Neural cell (in vitro differentiated cells): ENCODE data around the gene PPIAL4G. TPM values are rescaled to one million over a fixed set of nuclear protein-coding genes. Genes with fewer than 3 reads are reported as not detected.
"Not testable (repeated sequence)": the region's sequence is repeated elsewhere in the genome, so short reads cannot be mapped to it uniquely, and the experiment has no call there.

Source experiments
- H2AFZ ChIP-seq: fragments of 200-600, 300-800 bp; sonication (generic), shearing (Covaris generic); 2 replicates; pipeline ENCODE4 v1.6.0; 2014; ENCODE audit warnings: low read depth, mild to moderate bottlenecking, antibody characterized with exemption, low read length, moderate library complexity
- H3F3A ChIP-seq: fragments of 200-600 bp; shearing (Covaris generic); 2 replicates; pipeline ENCODE4 v1.6.1; 2016; ENCODE audit warnings: mild to moderate bottlenecking, moderate library complexity, mixed read lengths, antibody characterized with exemption, low read length; ENCODE audit not compliant: insufficient read depth, poor library complexity, severe bottlenecking
- H3K27ac ChIP-seq: fragments of 200-600, 300-800 bp; sonication (generic), shearing (Covaris generic); 2 replicates; pipeline ENCODE4 v1.5.1; 2014; ENCODE audit warnings: mild to moderate bottlenecking, low read length, moderate library complexity
- H3K27me3 ChIP-seq: fragments of 300-800, 200-600 bp; sonication (generic), shearing (Covaris generic); 2 replicates; pipeline ENCODE4 v1.6.0; 2014; ENCODE audit warnings: mild to moderate bottlenecking, low read depth, low read length, moderate library complexity; ENCODE audit not compliant: insufficient read depth
- H3K36me3 ChIP-seq: fragments of 300-800, 200-600 bp; sonication (generic), shearing (Covaris generic); 2 replicates; pipeline ENCODE4 v1.5.1; 2014; ENCODE audit warnings: mild to moderate bottlenecking, antibody characterized with exemption, low read length, moderate library complexity; ENCODE audit not compliant: insufficient read depth
- H3K4me2 ChIP-seq: fragments of 300-800, 200-600 bp; sonication (generic), shearing (Covaris generic); 2 replicates; pipeline ENCODE4 v1.6.0; 2014; ENCODE audit warnings: mild to moderate bottlenecking, low read length
- H3K4me3 ChIP-seq: fragments of 300-800, 200-600 bp; sonication (generic), shearing (Covaris generic); 2 replicates; pipeline ENCODE4 v1.5.1; 2014; ENCODE audit warnings: mild to moderate bottlenecking, low read length, moderate library complexity
- H3K79me2 ChIP-seq: fragments of 200-600 bp; shearing (Covaris generic); replicated peaks from 2 replicates; pipeline ENCODE4 v1.6.0; 2014; ENCODE audit warnings: mild to moderate bottlenecking, low read length, moderate library complexity; ENCODE audit not compliant: insufficient read depth
- H3K9ac ChIP-seq: fragments of 300-800, 200-600 bp; sonication (generic), shearing (Covaris generic); 2 replicates; pipeline ENCODE4 v1.6.1; 2016; ENCODE audit warnings: mild to moderate bottlenecking, low read length, mixed read lengths
- H3K9me2 ChIP-seq: fragments of 200-600 bp; shearing (Covaris generic); 2 replicates; pipeline ENCODE4 v1.6.1; 2016; ENCODE audit warnings: mild to moderate bottlenecking, low read length, mixed read lengths; ENCODE audit not compliant: insufficient read depth
- H3K9me3 ChIP-seq: fragments of 200-600, 300-800 bp; sonication (generic), shearing (Covaris generic); 2 replicates; pipeline ENCODE4 v1.6.1; 2016; ENCODE audit warnings: mild to moderate bottlenecking, mixed run types, low read length, moderate library complexity, mixed read lengths
- H4K20me1 ChIP-seq: fragments of 200-600 bp; shearing (Covaris generic); 2 replicates; pipeline ENCODE4 v1.6.1; 2016; ENCODE audit warnings: mild to moderate bottlenecking, mixed run types; ENCODE audit not compliant: insufficient read depth
- polyA minus RNA-seq: library from RNA; depleted of rRNA, polyadenylated mRNA; stranded (reverse); fragments of >200 nt; gene quantifications from 2 replicates; pipeline ENCODE4 v1.2.3, GENCODE V29; 2014
- polyA plus RNA-seq: library from polyadenylated mRNA; depleted of rRNA; stranded (reverse); fragments of >200 nt; gene quantifications from 2 replicates; pipeline ENCODE4 v1.2.3, GENCODE V29; 2014

The PPIAL4G gene
- polyA plus RNA-seq (not detected in 2 replicates), polyA minus RNA-seq (0.24 and 0.35 TPM in 2 replicates)

DNA sequence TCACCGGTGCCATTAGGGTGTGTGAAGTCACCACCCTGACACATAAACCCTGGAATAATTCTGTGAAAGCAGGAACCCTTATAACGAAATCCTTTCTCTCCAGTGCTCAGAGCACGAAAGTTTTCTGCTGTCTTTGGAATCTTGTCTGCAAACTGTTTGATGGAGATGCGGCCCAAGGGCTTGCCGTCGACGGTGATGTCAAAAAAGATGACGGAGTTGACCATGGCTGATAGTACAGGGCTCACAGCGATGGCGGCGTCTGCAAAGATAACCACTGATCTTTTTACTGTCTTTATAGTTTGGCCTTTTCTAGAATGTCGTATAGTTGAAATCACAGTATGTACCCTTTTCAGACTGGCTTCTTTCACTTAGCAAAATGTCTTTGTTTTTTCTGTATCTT lies at the start of gene PPIAL4G:
PPIAL4G (minus strand) TSS at position 274 of the 400 bp plus-strand sequence; CDS start at position 224, 50 bp downstream.
- H3K27ac ChIP-seq, H3K36me3 ChIP-seq, H3K79me2 ChIP-seq, H3K9me3 ChIP-seq, H4K20me1 ChIP-seq, H3F3A ChIP-seq, H3K4me2 ChIP-seq, H3K27me3 ChIP-seq, H3K9ac ChIP-seq, H3K4me3 ChIP-seq, H3K9me2 ChIP-seq, H2AFZ ChIP-seq: not testable (repeated sequence)

DNA sequence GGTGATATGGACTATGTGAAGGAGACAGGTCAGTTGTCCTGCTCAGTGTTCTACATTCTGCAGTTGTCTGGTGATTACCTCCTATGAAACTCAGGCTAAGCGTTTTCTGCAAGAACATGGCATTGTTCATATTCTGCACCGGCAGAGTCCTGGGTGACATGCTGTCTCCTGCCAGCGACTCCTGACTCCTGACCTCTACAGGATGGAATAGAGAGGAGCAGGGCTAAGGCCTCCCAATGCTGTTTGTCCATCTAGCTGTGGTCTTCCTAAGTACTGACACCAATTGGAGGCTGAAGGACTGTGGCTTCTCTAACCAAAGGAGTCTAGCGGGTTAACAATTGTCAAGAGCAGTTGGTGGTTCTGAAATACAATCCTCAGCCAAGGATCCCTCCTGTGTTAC lies 49.1 kb upstream of the PPIAL4G start:
- not testable (repeated sequence) for H2AFZ ChIP-seq, H3K4me3 ChIP-seq

DNA sequence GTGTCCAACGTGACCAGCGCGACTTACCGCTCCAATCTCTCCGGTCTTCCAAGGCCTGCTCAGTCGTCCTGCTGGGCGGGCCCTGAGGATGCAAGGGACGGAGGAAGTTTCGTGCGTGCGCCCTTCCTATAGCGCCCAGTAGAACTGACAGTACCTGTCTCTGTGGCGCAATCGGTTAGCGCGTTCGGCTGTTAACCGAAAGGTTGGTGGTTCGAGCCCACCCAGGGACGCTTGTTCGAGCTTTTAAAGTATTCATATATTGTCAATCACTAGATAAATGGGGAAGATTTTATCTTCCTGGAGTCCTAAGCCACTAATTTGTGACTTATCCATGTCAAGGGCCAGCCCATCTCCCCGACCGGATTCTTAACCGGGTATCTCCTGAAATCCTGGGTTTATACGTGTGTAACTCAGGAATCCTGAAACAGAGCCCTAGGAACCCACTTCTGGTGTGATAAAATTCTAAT lies 46.0 kb upstream of the PPIAL4G start:
- H3K4me3 ChIP-seq = peak overlapping the region; percentile 48
- not testable (repeated sequence) for H2AFZ ChIP-seq, H3K4me2 ChIP-seq

More for the DNA sequence above, 49.1 kb upstream of the PPIAL4G start:
- H3K27me3 ChIP-seq, H4K20me1 ChIP-seq, H3K4me2 ChIP-seq, H3K36me3 ChIP-seq, H3K9me2 ChIP-seq, H3K9me3 ChIP-seq, H3K27ac ChIP-seq, H3K9ac ChIP-seq, H3F3A ChIP-seq, H3K79me2 ChIP-seq: not testable (repeated sequence)

DNA sequence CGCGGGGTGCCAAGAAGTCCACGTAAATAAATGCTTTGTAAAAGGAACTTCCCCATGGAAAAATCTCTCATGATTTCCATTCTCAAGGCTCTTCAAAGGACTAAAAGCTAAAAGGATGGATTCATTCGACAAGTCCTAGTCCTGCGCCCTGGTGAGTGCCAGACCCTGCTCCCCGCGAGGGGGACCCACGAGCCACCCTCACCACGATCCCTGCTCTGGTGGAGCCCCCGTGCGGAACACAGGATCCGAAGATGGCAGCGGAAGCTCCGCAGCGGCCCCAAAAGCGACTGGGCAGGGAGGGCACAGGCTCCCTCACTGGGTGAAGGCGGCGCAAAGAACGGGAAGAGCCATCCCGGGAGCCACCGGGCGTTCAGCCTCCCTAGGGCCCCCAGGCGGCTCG lies 45.5 kb upstream of the PPIAL4G start:
- not testable (repeated sequence) for H3K4me2 ChIP-seq

More for the DNA sequence above, 46.0 kb upstream of the PPIAL4G start:
- not testable (repeated sequence) for H3K9ac ChIP-seq, H4K20me1 ChIP-seq, H3K9me2 ChIP-seq, H3F3A ChIP-seq, H3K36me3 ChIP-seq, H3K27me3 ChIP-seq, H3K27ac ChIP-seq, H3K79me2 ChIP-seq, H3K9me3 ChIP-seq

DNA sequence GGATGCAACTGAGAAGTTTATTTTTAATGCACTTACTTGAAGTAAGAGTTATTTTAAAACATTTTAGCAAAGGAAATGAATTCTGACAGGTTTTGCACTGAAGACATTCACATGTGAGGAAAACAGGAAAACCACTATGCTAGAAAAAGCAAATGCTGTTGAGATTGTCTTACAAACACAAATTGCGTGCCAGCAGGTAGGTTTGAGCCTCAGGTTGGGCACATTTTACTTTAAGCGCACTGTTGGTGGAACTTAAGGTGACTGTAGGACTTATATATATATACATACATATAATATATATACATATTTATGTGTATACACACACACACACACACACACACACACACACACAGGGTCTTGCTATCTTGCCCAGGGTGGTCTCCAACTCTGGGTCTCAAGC lies 43.5 kb upstream of the PPIAL4G start:
- not testable (repeated sequence) for H4K20me1 ChIP-seq, H3K27ac ChIP-seq, H3K79me2 ChIP-seq, H2AFZ ChIP-seq, H3K36me3 ChIP-seq, H3F3A ChIP-seq, H3K9ac ChIP-seq, H3K9me3 ChIP-seq, H3K27me3 ChIP-seq, H3K9me2 ChIP-seq, H3K4me3 ChIP-seq, H3K4me2 ChIP-seq

More for the DNA sequence above, 45.5 kb upstream of the PPIAL4G start:
- H4K20me1 ChIP-seq, H2AFZ ChIP-seq, H3K27me3 ChIP-seq, H3K27ac ChIP-seq, H3K9me3 ChIP-seq, H3K79me2 ChIP-seq, H3K9me2 ChIP-seq, H3F3A ChIP-seq, H3K4me3 ChIP-seq, H3K36me3 ChIP-seq, H3K9ac ChIP-seq: not testable (repeated sequence)

DNA sequence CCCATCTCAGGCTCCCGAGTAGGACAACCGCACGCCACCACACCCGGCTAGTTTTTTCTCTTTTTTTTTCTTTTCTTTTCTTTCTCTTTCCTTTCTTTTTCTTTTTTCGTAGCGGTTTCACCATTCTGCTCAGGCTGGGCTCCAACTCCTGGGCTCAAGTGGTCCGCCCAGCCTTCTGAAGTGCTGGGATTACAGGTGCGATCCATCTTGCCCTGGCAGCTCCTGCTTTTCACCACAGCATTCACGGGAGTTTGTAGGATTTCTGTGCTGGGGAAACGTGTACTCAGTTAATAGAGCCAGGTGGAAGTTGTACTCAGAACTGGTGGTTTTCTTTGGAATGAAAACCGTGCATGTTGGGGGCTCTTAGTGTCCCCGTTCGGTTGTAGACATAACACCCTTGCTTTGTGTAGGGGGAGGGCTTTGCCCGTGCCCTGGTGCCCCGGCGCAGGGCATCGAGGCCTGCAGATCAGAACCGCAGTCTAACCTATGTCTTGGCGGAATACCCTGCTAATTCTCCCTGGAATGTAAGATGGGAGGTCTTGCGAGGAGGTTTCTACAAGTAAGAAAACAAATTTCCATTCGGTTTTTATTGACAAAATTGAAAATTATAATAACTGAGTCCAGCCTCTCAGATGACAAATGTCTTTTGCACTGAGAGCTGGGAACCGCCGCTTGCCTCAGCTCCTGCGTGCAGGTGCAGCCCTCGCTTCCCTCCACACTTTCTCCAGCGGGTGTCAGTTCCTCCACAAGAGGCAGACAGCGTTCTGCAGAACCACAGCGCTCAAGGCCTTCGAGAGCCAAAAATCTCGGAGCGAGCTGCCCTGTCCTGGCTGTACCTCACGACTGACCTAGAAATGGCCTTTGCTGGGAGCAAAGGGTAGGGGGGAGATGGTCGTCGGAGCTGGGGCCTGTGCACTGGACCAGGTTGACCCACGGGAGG lies 40.4 kb upstream of the PPIAL4G start:
- H3K27ac ChIP-seq, H3K9ac ChIP-seq, H2AFZ ChIP-seq, H3K4me2 ChIP-seq, H3F3A ChIP-seq, H4K20me1 ChIP-seq, H3K9me3 ChIP-seq, H3K27me3 ChIP-seq, H3K9me2 ChIP-seq, H3K79me2 ChIP-seq, H3K4me3 ChIP-seq, H3K36me3 ChIP-seq: not testable (repeated sequence)
